ENCODE data around the gene SEPTIN5.

DNA sequence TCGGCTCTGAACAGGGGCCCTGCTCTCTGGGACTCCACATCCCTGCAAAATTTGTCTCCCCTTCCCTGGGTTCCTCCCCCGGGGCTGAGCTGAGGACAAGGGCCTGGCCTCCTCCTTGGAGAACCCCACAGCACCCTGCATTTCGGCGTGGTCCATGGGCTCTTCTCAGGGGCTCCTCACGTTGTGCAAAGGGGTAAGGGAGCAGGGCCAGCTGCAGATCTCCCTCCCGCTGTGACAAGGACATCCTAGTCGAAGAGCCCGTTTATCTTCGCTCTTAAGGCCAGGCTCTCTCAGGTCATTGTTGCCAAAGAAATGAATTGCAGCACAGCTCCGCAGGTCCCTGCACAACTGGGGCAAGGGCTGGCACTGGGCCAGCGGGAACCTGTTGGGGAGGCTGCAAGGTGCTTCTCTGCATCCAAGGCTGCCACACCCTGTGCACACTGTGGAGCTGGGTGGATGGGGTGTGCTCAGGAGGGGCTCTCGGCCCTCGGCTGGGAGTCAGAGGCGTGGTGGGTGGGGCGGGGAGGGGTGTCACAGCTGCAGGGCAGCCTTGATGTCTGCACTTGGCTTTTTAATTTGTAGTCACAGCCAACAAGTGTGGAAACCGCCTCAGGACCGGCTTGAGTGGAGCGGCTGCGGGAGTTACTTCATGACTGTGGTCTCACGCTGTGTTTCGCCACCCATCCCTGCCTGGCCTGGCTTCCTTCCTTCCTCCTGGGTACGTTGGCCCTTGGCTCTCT is 26.6 kb upstream of the SEPTIN5 start:
- TF ChIP-seq, protein P1, sequence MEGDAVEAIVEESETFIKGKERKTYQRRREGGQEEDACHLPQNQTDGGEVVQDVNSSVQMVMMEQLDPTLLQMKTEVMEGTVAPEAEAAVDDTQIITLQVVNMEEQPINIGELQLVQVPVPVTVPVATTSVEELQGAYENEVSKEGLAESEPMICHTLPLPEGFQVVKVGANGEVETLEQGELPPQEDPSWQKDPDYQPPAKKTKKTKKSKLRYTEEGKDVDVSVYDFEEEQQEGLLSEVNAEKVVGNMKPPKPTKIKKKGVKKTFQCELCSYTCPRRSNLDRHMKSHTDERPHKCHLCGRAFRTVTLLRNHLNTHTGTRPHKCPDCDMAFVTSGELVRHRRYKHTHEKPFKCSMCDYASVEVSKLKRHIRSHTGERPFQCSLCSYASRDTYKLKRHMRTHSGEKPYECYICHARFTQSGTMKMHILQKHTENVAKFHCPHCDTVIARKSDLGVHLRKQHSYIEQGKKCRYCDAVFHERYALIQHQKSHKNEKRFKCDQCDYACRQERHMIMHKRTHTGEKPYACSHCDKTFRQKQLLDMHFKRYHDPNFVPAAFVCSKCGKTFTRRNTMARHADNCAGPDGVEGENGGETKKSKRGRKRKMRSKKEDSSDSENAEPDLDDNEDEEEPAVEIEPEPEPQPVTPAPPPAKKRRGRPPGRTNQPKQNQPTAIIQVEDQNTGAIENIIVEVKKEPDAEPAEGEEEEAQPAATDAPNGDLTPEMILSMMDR (conservative IDR thresholded peaks at IDR 0.05): no peak
- TF ChIP-seq EZH2 (IDR thresholded peaks at IDR 0.05; ENCODE audit: low read depth): no peak

All from PC-9 (cell line).